Gastroesophageal sphincter (tissue), 3 donors: ENCODE data around the gene SLC16A12.

Experiments used
- EP300 ChIP-seq: sonication (generic); formaldehyde crosslinking; IDR thresholded peaks from one replicate; pipeline ENCODE4 v1.6.1; 2017; ENCODE audit warnings: antibody characterized with exemption, mild to moderate bottlenecking
- TF ChIP-seq, protein P1 (sequence below), 4 experiments: fragments of 200-600 bp in 2 of 4; fragments of 450-650 bp in 2 of 4; sonication (generic) in 1 of 4; IDR thresholded peaks; one replicate each; pipeline ENCODE4 v1.5.1; 2017 to 2019; ENCODE audit warnings: antibody characterized with exemption in 4 of 4, mild to moderate bottlenecking in 2 of 4, moderate library complexity in 2 of 4

DNA sequence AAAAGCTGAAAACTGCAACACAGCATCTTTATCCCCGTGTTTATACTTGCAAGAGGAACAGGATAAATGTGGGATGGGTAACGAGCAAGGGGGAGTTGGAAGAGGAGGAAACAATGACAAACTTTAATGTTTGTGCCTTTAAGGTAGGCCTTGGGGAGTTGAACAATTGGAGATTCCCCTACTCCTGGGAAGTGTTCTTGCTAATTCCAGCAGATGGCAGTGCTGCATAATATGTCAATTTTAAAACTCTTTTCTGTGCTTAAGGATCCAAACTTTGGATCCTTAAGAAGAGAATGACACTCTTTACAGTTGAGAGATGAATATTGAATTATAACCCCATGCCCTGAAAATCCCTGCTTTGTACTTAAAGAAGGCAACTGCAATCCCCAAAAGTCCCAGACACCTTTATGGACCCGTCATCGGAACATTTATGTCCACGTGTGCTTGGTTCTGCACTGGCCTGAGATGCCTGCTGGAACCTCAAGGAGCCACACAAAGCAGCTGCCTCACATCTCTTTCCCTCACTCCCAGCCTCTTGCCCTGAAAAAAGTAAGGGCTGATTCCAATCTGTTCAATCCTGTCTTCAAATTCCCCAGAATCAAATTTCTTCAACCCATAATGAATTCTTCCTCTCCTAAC is 109.0 kb downstream of the SLC16A12 start:
- no peak for TF ChIP-seq EP300
- TF ChIP-seq, protein P1, sequence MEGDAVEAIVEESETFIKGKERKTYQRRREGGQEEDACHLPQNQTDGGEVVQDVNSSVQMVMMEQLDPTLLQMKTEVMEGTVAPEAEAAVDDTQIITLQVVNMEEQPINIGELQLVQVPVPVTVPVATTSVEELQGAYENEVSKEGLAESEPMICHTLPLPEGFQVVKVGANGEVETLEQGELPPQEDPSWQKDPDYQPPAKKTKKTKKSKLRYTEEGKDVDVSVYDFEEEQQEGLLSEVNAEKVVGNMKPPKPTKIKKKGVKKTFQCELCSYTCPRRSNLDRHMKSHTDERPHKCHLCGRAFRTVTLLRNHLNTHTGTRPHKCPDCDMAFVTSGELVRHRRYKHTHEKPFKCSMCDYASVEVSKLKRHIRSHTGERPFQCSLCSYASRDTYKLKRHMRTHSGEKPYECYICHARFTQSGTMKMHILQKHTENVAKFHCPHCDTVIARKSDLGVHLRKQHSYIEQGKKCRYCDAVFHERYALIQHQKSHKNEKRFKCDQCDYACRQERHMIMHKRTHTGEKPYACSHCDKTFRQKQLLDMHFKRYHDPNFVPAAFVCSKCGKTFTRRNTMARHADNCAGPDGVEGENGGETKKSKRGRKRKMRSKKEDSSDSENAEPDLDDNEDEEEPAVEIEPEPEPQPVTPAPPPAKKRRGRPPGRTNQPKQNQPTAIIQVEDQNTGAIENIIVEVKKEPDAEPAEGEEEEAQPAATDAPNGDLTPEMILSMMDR (IDR thresholded peaks at IDR 0.05), result peak; percentile 80 to 94 (median 90)
